C4-2B (cell line): ENCODE data around the gene MRPL37.

Source experiments
- H3K27ac ChIP-seq: fragments of 450-650 bp; 2 replicates; pipeline ENCODE4 v1.5.1; 2017
- CTCF ChIP-seq: fragments of 450-650 bp; conservative IDR thresholded peaks from 2 replicates; pipeline ENCODE4 v1.5.1; 2017; ENCODE audit warnings: mild to moderate bottlenecking
- ZFX ChIP-seq: fragments of 450-650 bp; IDR thresholded peaks from 2 replicates; pipeline ENCODE4 v1.6.1; 2017

Gene MRPL37

GRCh38 chr1:54221867-54222484 lies 22.0 kb downstream of the MRPL37 start:
- H3K27ac ChIP-seq, result no peak overlapping the region
- TF ChIP-seq ZFX (no peak), CTCF (no peak)

GRCh38 chr1:54222711-54223110 lies 22.7 kb downstream of the MRPL37 start:
- no peak for TF ChIP-seq CTCF
- TF ChIP-seq ZFX, result no peak
- no peak overlapping the region for H3K27ac ChIP-seq

GRCh38 chr1:54223441-54224202 lies 23.7 kb downstream of the MRPL37 start:
- no peak for TF ChIP-seq ZFX
- TF ChIP-seq CTCF, result no peak
- H3K27ac ChIP-seq, result no peak overlapping the region

GRCh38 chr1:54224233-54224632 lies 24.3 kb downstream of the MRPL37 start:
- TF ChIP-seq CTCF (no peak), ZFX (no peak)
- H3K27ac ChIP-seq, result no peak overlapping the region

GRCh38 chr1:54225378-54225777 lies 25.4 kb downstream of the MRPL37 start:
- H3K27ac ChIP-seq, result no peak overlapping the region
- TF ChIP-seq CTCF, result no peak
- TF ChIP-seq ZFX, result no peak

- no peak overlapping the region for H3K27ac ChIP-seq
- no peak for TF ChIP-seq ZFX
Measured at GRCh38 chr1:54225986-54226559, 26.1 kb downstream of the MRPL37 start.

- H3K27ac ChIP-seq, result no peak overlapping the region
- TF ChIP-seq CTCF, result no peak
- no peak for TF ChIP-seq ZFX
Measured at GRCh38 chr1:54227091-54227602, 27.2 kb downstream of the MRPL37 start.
